H1 (cell line): Measurements from ENCODE around the gene JDP2. TPM values are rescaled to one million over a fixed set of nuclear protein-coding genes. Genes with fewer than 3 reads are reported as not detected.

Experiments
- CTCF ChIA-PET: fragments of 300-600 bp; sonication (Branson Sonifier 250); formaldehyde crosslinking; loops from one replicate; lab custom pipeline; 2021; ENCODE audit not compliant: partially characterized antibody; lab: Charles Lee
- POLR2A ChIA-PET: fragments of 300-600 bp; sonication (Branson Sonifier 250); formaldehyde crosslinking; loops from one replicate; lab custom pipeline; 2021; ENCODE audit warnings: inconsistent platforms; ENCODE audit not compliant: partially characterized antibody; lab: Charles Lee
- DNase-seq, 2 experiments: peaks; one replicate each; pipeline versions ENCODE4 v3.0.0 to v3.0.0-alpha.2; 2010 to 2022; ENCODE audit warnings: low spot score in 2 of 2, low read depth in 1 of 2, mixed read lengths in 1 of 2
- FAIRE-seq: peaks from 2 replicates; lab custom pipeline; 2011; peaks lifted over from hg19 to GRCh38; lab: Jason Lieb, UNC
- H2AFZ ChIP-seq: 2 replicates; pipeline ENCODE4 v1.8.1; 2012; ENCODE audit warnings: low read length, inconsistent platforms
- H2AK5ac ChIP-seq: 2 replicates; pipeline ENCODE4 v1.6.1; 2013; ENCODE audit warnings: low read depth, low read length
- H2BK120ac ChIP-seq: replicated peaks from 2 replicates; pipeline ENCODE3; 2013; ENCODE audit warnings: low read depth, low read length, inconsistent platforms
- H2BK12ac ChIP-seq: 2 replicates; pipeline ENCODE4 v1.6.1; 2013; ENCODE audit warnings: low read depth, low read length
- H2BK15ac ChIP-seq: 2 replicates; pipeline ENCODE4 v1.6.1; 2013; ENCODE audit warnings: low read length
- H2BK20ac ChIP-seq: 2 replicates; pipeline ENCODE4 v1.6.1; 2013; ENCODE audit warnings: low read length
- H2BK5ac ChIP-seq: 2 replicates; pipeline ENCODE4 v1.6.1; 2013; ENCODE audit warnings: low read depth, low read length
- H3K14ac ChIP-seq: 2 replicates; pipeline ENCODE4 v1.6.1; 2013; ENCODE audit warnings: inconsistent platforms; ENCODE audit not compliant: insufficient read length
- H3K18ac ChIP-seq: 2 replicates; pipeline ENCODE4 v1.6.1; 2013; ENCODE audit warnings: low read length; ENCODE audit errors: extremely low read depth
- H3K23ac ChIP-seq: 2 replicates; pipeline ENCODE4 v1.6.1; 2013; ENCODE audit warnings: inconsistent platforms; ENCODE audit not compliant: insufficient read length
- H3K23me2 ChIP-seq: 2 replicates; pipeline ENCODE4 v1.6.1; 2013; ENCODE audit warnings: low read depth, low read length
- H3K27ac ChIP-seq: 2 replicates; pipeline ENCODE4 v1.6.1; 2011; ENCODE audit warnings: low read depth, low read length, inconsistent platforms
- H3K27me3 ChIP-seq, 4 experiments: replicated peaks in 1 of 4; 1 replicate in 1 of 4; 2 replicates in 3 of 4; pipeline versions ENCODE4 v1.6.1 to v1.8.1; 2011 to 2013; ENCODE audit warnings: low read length in 3 of 4, mild to moderate bottlenecking in 3 of 4, inconsistent platforms in 2 of 4, mixed read lengths in 2 of 4, moderate library complexity in 1 of 4; ENCODE audit not compliant: control insufficient read depth in 3 of 4, insufficient read depth in 3 of 4; ENCODE audit errors: extremely low read depth in 1 of 4
- H3K36me3 ChIP-seq, 4 experiments: 2 replicates each; pipeline versions ENCODE4 v1.6.1 to v1.8.1; 2011 to 2013; ENCODE audit warnings: mild to moderate bottlenecking in 4 of 4, low read length in 3 of 4, moderate library complexity in 2 of 4, control low read depth in 1 of 4, inconsistent platforms in 1 of 4; ENCODE audit not compliant: insufficient read depth in 4 of 4, control insufficient read depth in 2 of 4
- H3K4ac ChIP-seq: replicated peaks from 2 replicates; pipeline ENCODE3; 2013; ENCODE audit warnings: low read length, low read depth, mixed read lengths, inconsistent platforms; ENCODE audit not compliant: insufficient read length
- H3K4me1 ChIP-seq, 4 experiments: replicated peaks in 1 of 4; 1 replicate in 1 of 4; 2 replicates in 3 of 4; pipeline versions ENCODE4 v1.6.1 to v1.8.1; 2011 to 2013; ENCODE audit warnings: low read length in 3 of 4, inconsistent platforms in 2 of 4, mixed read lengths in 1 of 4; ENCODE audit not compliant: insufficient read depth in 4 of 4, control insufficient read depth in 3 of 4
- H3K4me2 ChIP-seq, 2 experiments: 2 replicates each; pipeline versions ENCODE4 v1.6.1 to v1.8.1; 2011 to 2013; ENCODE audit warnings: low read depth in 2 of 2, low read length in 2 of 2, control low read depth in 1 of 2, inconsistent platforms in 1 of 2, mild to moderate bottlenecking in 1 of 2; ENCODE audit not compliant: insufficient read depth in 1 of 2
- H3K4me3 ChIP-seq, 4 experiments: fragments of 200-600, 300-600 bp in 1 of 4; sonication (generic), shearing (Covaris generic), sonication (Bioruptor Twin) in 1 of 4; 2 replicates each; pipeline versions ENCODE4 v1.5.1 to v1.8.1; 2011 to 2016; ENCODE audit warnings: low read length in 4 of 4, low read depth in 3 of 4, control low read depth in 2 of 4, inconsistent platforms in 2 of 4, mild to moderate bottlenecking in 2 of 4, mixed read lengths in 1 of 4, moderate library complexity in 1 of 4; ENCODE audit not compliant: insufficient read depth in 2 of 4; ENCODE audit errors: extremely low read depth in 1 of 4
- H3K56ac ChIP-seq: replicated peaks from 2 replicates; pipeline ENCODE3; 2013; ENCODE audit warnings: low read depth, mild to moderate bottlenecking, mixed read lengths, low read length, inconsistent platforms; ENCODE audit not compliant: insufficient read length
- H3K79me1 ChIP-seq: 2 replicates; pipeline ENCODE4 v1.6.1; 2013; ENCODE audit warnings: low read depth, low read length, control low read depth
- H3K79me2 ChIP-seq, 2 experiments: 2 replicates each; pipeline versions ENCODE4 v1.6.1 to v1.8.1; 2012 to 2013; ENCODE audit warnings: low read length in 2 of 2, mild to moderate bottlenecking in 2 of 2, inconsistent platforms in 1 of 2; ENCODE audit not compliant: insufficient read depth in 2 of 2, control insufficient read depth in 1 of 2
- H3K9ac ChIP-seq, 4 experiments: replicated peaks in 1 of 4; 1 replicate in 1 of 4; 2 replicates in 3 of 4; pipeline versions ENCODE4 v1.6.1 to v1.8.1; 2011 to 2013; ENCODE audit warnings: low read depth in 3 of 4, low read length in 3 of 4, control low read depth in 2 of 4, mild to moderate bottlenecking in 2 of 4, moderate library complexity in 2 of 4, inconsistent platforms in 1 of 4; ENCODE audit errors: extremely low read depth in 1 of 4
- H3K9me3 ChIP-seq, 2 experiments: 2 replicates each; pipeline versions ENCODE4 v1.6.1 to v1.8.1; 2012 to 2013; ENCODE audit warnings: mild to moderate bottlenecking in 2 of 2, moderate library complexity in 2 of 2, control low read depth in 1 of 2, inconsistent platforms in 1 of 2, low read depth in 1 of 2, low read length in 1 of 2, mixed read lengths in 1 of 2; ENCODE audit not compliant: insufficient read depth in 2 of 2
- H4K20me1 ChIP-seq, 2 experiments: replicated peaks in 1 of 2; 2 replicates each; pipeline versions ENCODE3 to v1.8.1; 2011 to 2013; ENCODE audit warnings: inconsistent platforms in 2 of 2, low read length in 2 of 2, mild to moderate bottlenecking in 1 of 2; ENCODE audit not compliant: insufficient read depth in 2 of 2, control insufficient read depth in 1 of 2
- H4K5ac ChIP-seq: 2 replicates; pipeline ENCODE4 v1.6.1; 2013; ENCODE audit warnings: low read length, low read depth, mixed read lengths, inconsistent platforms; ENCODE audit not compliant: insufficient read length
- H4K8ac ChIP-seq: 2 replicates; pipeline ENCODE4 v1.8.0; 2013; ENCODE audit warnings: mild to moderate bottlenecking, moderate library complexity, low read length, inconsistent platforms; ENCODE audit not compliant: insufficient read depth; ENCODE audit errors: extremely low read depth
- H4K91ac ChIP-seq: replicated peaks from 2 replicates; pipeline ENCODE3; 2013; ENCODE audit warnings: low read length, mixed read lengths, inconsistent platforms; ENCODE audit not compliant: insufficient read length
- JUND ChIP-seq: IDR thresholded peaks from 2 replicates; pipeline ENCODE4 v1.6.1; 2011; ENCODE audit warnings: mild to moderate bottlenecking, improper control_type of control experiment, low read length
- SIN3A ChIP-seq, 2 experiments: IDR thresholded peaks in 1 of 2; conservative IDR thresholded peaks in 1 of 2; 2 replicates each; pipeline ENCODE4 v1.6.1; 2011 to 2012; ENCODE audit warnings: low read length in 2 of 2, improper control_type of control experiment in 1 of 2, low read depth in 1 of 2, mild to moderate bottlenecking in 1 of 2
- WGBS, 2 experiments: shearing (Covaris generic) in 1 of 2; methylation state at CpG; one replicate each; pipeline versions ENCODE4 v1.1.6 to v1.1.7; 2013 to 2015; ENCODE audit warnings: low lambda C conversion rate in 2 of 2, mixed read lengths in 2 of 2, inconsistent platforms in 1 of 2, low coverage in 1 of 2, missing lambda C conversion rate in 1 of 2; ENCODE audit not compliant: insufficient replicate concordance in 2 of 2, insufficient coverage in 1 of 2, insufficient read length in 1 of 2; ENCODE audit errors: extremely low coverage in 1 of 2, missing lambda C conversion rate in 1 of 2; 5-methylcytosine and 5-hydroxymethylcytosine counted together
- polyA plus RNA-seq, 7 experiments: library from polyadenylated mRNA; depleted of rRNA in 3 of 7; stranded (reverse) in 5 of 7; unstranded in 2 of 7; fragments of >200 nt in 5 of 7; fragments of 200-250 nt in 2 of 7; gene quantifications; 1 replicate in 5 of 7; 2 replicates in 1 of 7; 4 replicates in 1 of 7; pipeline versions ENCODE4 v1.2.1 to v1.2.3, GENCODE V29; 2011 to 2013; ENCODE audit warnings: missing spikeins in 2 of 7, mixed read lengths in 2 of 7
- total RNA-seq: library from RNA; stranded (reverse); fragmentation: NEBNext Ultra II Directional; extraction: Animal tissue kit (Norgen Biotek cat#: 25700); gene quantifications from 2 replicates; pipeline ENCODE4 v1.2.1, GENCODE V29; 2021

JDP2 gene
- total and polyA plus RNA-seq, 2 of the 8 experiments (the other 6 are each of a cell fraction or from before 2014, with no cell fraction given), result 8.9 to 27.2 TPM

- no peak overlapping the region for H3K18ac ChIP-seq
- DNase-seq (no peak), FAIRE-seq (no peak)
- H4K20me1 ChIP-seq, result no peaks in the 10 kb centered on the region
- no peak overlapping the region for H2BK15ac ChIP-seq
- H3K4ac ChIP-seq, result no peak overlapping the region
- no peak overlapping the region for H4K5ac ChIP-seq
- H3K23ac ChIP-seq, result no peak overlapping the region
- H3K4me1 ChIP-seq, result peaks cover 9 to 24% (median 20%) of the 10 kb centered on the region in 4 experiments
- ChIA-PET POLR2A (interaction anchor here (1.0 to 2.1 kb wide), 4 partner anchors 10 to 30 kb away, joined by 3 to 12 read pairs (median 3); partner anchors contain the start of gene JDP2), CTCF (interaction anchor here (0.9 to 1.3 kb wide), 4 partner anchors 9 to 130 kb away, joined by 3 to 4 read pairs (median 3); no protein-coding TSS in a partner anchor)
- H3K27ac ChIP-seq, result no peak overlapping the region
- H3K79me1 ChIP-seq, result peaks cover 5% of the 10 kb centered on the region; the same call in 1 of the 2 replicates
- H2BK12ac ChIP-seq, result no peak overlapping the region
- H2BK5ac ChIP-seq, result no peak overlapping the region
- peaks cover 0 to 17% (median 0%) of the 10 kb centered on the region in 4 experiments; a peak in 2 of 8 replicates for H3K36me3 ChIP-seq
- TF ChIP-seq SIN3A (conservative IDR thresholded peaks at IDR 0.05 in 1 of 2, IDR thresholded peaks at IDR 0.05 in 1 of 2; ENCODE audit: low read depth in 1 of 2, low read length in 2 of 2) (no peak), JUND (no peak)
- no peak overlapping the region for H3K9ac ChIP-seq
- H3K4me2 ChIP-seq, result no peak overlapping the region
- no peak overlapping the region for H2AK5ac ChIP-seq
- no peak overlapping the region for H2BK120ac ChIP-seq
- H2AFZ ChIP-seq, result no peak overlapping the region
- no peak overlapping the region for H3K56ac ChIP-seq
- no peaks in the 10 kb centered on the region for H3K27me3 ChIP-seq
- peaks cover 0 to 43% of the 10 kb centered on the region in 2 experiments; a peak in 2 of 4 replicates for H3K79me2 ChIP-seq
- 53% methylated on average over 3 of the region's 3 CpGs; no CpG with 5 or more reads in 1 of the 2 experiments for WGBS, 2 experiments
- no peak overlapping the region for H3K14ac ChIP-seq
- H3K9me3 ChIP-seq, result no peaks in the 10 kb centered on the region
- no peak overlapping the region for H4K8ac ChIP-seq
- H3K23me2 ChIP-seq, result no peaks in the 10 kb centered on the region
- H2BK20ac ChIP-seq, result no peak overlapping the region
- H3K4me3 ChIP-seq, result no peak overlapping the region
- H4K91ac ChIP-seq, result no peak overlapping the region
These were observed 30.5 kb downstream of the JDP2 start for GRCh38 chr14:75458305-75458704.
